H1 (cell line): ENCODE results near the gene MMP7. TPM values are rescaled to one million over a fixed set of nuclear protein-coding genes. Genes with fewer than 3 reads are reported as not detected.

Experiments used
- CHD7 ChIP-seq: fragments of 300-600 bp; sonication (generic); IDR thresholded peaks from 2 replicates; pipeline ENCODE4 v1.7.1; 2012; ENCODE audit warnings: low read length, moderate library complexity, mild to moderate bottlenecking, inconsistent platforms; ENCODE audit not compliant: insufficient replicate concordance
- CTCF ChIP-seq, 3 experiments: IDR thresholded peaks; 1 replicate in 2 of 3; 2 replicates in 1 of 3; pipeline versions ENCODE4 v1.5.1 to v1.6.1; 2011; ENCODE audit warnings: low read length in 3 of 3, mild to moderate bottlenecking in 3 of 3, inconsistent platforms in 2 of 3, low read depth in 1 of 3, moderate library complexity in 1 of 3; ENCODE audit not compliant: insufficient read depth in 1 of 3; ENCODE audit errors: control extremely low read depth in 1 of 3
- JUND ChIP-seq: IDR thresholded peaks from 2 replicates; pipeline ENCODE4 v1.6.1; 2011; ENCODE audit warnings: mild to moderate bottlenecking, improper control_type of control experiment, low read length
- MAX ChIP-seq: IDR thresholded peaks from 2 replicates; pipeline ENCODE4 v1.6.1; 2012; ENCODE audit warnings: inconsistent platforms
- SIN3A ChIP-seq, 2 experiments: IDR thresholded peaks in 1 of 2; conservative IDR thresholded peaks in 1 of 2; 2 replicates each; pipeline ENCODE4 v1.6.1; 2011 to 2012; ENCODE audit warnings: low read length in 2 of 2, improper control_type of control experiment in 1 of 2, low read depth in 1 of 2, mild to moderate bottlenecking in 1 of 2
- SIRT6 ChIP-seq: IDR thresholded peaks from one replicate; pipeline ENCODE4 v1.7.1; 2012; ENCODE audit warnings: low read length, inconsistent platforms
- TCF12 ChIP-seq: IDR thresholded peaks from 2 replicates; pipeline ENCODE4 v1.6.1; 2011; ENCODE audit warnings: low read depth, mild to moderate bottlenecking, low read length
- polyA plus RNA-seq, 7 experiments: library from polyadenylated mRNA; depleted of rRNA in 3 of 7; stranded (reverse) in 5 of 7; unstranded in 2 of 7; fragments of >200 nt in 5 of 7; fragments of 200-250 nt in 2 of 7; gene quantifications; 1 replicate in 5 of 7; 2 replicates in 1 of 7; 4 replicates in 1 of 7; pipeline versions ENCODE4 v1.2.1 to v1.2.3, GENCODE V29; 2011 to 2013; ENCODE audit warnings: missing spikeins in 2 of 7, mixed read lengths in 2 of 7
- total RNA-seq: library from RNA; stranded (reverse); fragmentation: NEBNext Ultra II Directional; extraction: Animal tissue kit (Norgen Biotek cat#: 25700); gene quantifications from 2 replicates; pipeline ENCODE4 v1.2.1, GENCODE V29; 2021

MMP7 gene
- total and polyA plus RNA-seq, 2 of the 8 experiments (the other 6 are each of a cell fraction or from before 2014, with no cell fraction given), result not detected

GRCh38 chr11:102572554-102573220 lies 42.1 kb upstream of the MMP7 start (continued):
- TF ChIP-seq CHD7 (no peak), CTCF (IDR thresholded peaks at IDR 0.05; ENCODE audit: control extremely low read depth in 1 of 3, insufficient read depth in 1 of 3, low read depth in 1 of 3, low read length in 3 of 3) (no peak), SIRT6 (no peak), MAX (no peak), SIN3A (conservative IDR thresholded peaks at IDR 0.05 in 1 of 2, IDR thresholded peaks at IDR 0.05 in 1 of 2; ENCODE audit: low read depth in 1 of 2, low read length in 2 of 2) (no peak), TCF12 (no peak), JUND (no peak)
